Measurements from ENCODE around the gene RCN2. TPM values are rescaled to one million over a fixed set of nuclear protein-coding genes. Genes with fewer than 3 reads are reported as not detected.

Gene RCN2
- total RNA-seq, 1 donor from 2014 or later, result 35.1 TPM

- Mint-ChIP-seq H3K9me3 (no peaks in the 10 kb centered on the region), H3K4me3 (peak overlapping the region; percentile 80), H3K4me1 (peaks cover 54% of the 10 kb centered on the region)
Observed at GRCh38 chr15:76987276-76987675, 55.7 kb downstream of the RCN2 start.

GRCh38 chr15:76987896-76988860, 56.6 kb downstream of the RCN2 start:
- Mint-ChIP-seq H3K4me1 (peaks cover 54% of the 10 kb centered on the region), H3K4me3 (peak overlapping the region; percentile 80), H3K36me3 (ENCODE audit: low read depth) (peaks cover under 1% of the 10 kb centered on the region), H3K9me3 (no peaks in the 10 kb centered on the region), H3K27me3 (no peaks in the 10 kb centered on the region), H3K27ac (peak overlapping the region; percentile 100)
- DNase-seq, result peak; percentile 90
- intact Hi-C loops (cut with micrococcal nuclease), result loop anchor here (1.0 to 5.0 kb wide), 7 partner anchors 9 to 199 kb away; no protein-coding TSS in a partner anchor

More at GRCh38 chr15:76987276-76987675, 55.7 kb downstream of the RCN2 start:
- Mint-ChIP-seq H3K27me3 (no peaks in the 10 kb centered on the region), H3K27ac (peak overlapping the region; percentile 100), H3K36me3 (ENCODE audit: low read depth) (no peaks in the 10 kb centered on the region)
- DNase-seq, result no peak
- intact Hi-C loops (cut with micrococcal nuclease), result loop anchor here (5.0 kb wide), 2 partner anchors 85 to 200 kb away; no protein-coding TSS in a partner anchor

- Mint-ChIP-seq H3K4me3 (peak overlapping the region; percentile 80), H3K27me3 (no peaks in the 10 kb centered on the region), H3K36me3 (ENCODE audit: low read depth) (peaks cover 2% of the 10 kb centered on the region), H3K27ac (peak overlapping the region; percentile 100), H3K9me3 (no peaks in the 10 kb centered on the region), H3K4me1 (peaks cover 58% of the 10 kb centered on the region)
- intact Hi-C loops (cut with micrococcal nuclease), result loop anchor here (1.0 to 5.0 kb wide), 7 partner anchors 8 to 198 kb away; no protein-coding TSS in a partner anchor
- no peak for DNase-seq
Observed at GRCh38 chr15:76988867-76989780, 57.6 kb downstream of the RCN2 start.

- H3K4me3 Mint-ChIP-seq, result no peak overlapping the region
- no peak overlapping the region for H3K27ac Mint-ChIP-seq
- no peaks in the 10 kb centered on the region for H3K9me3 Mint-ChIP-seq
- H3K36me3 Mint-ChIP-seq (ENCODE audit: low read depth), result peaks cover 9% of the 10 kb centered on the region
- intact Hi-C loops (cut with micrococcal nuclease), result no loop called here
- H3K4me1 Mint-ChIP-seq, result peaks cover 62% of the 10 kb centered on the region
- H3K27me3 Mint-ChIP-seq, result no peaks in the 10 kb centered on the region
- DNase-seq, result no peak
Observed at GRCh38 chr15:76991048-76991447, 59.5 kb downstream of the RCN2 start.

- peaks cover 12% of the 10 kb centered on the region for H3K36me3 Mint-ChIP-seq (ENCODE audit: low read depth)
- peaks cover 56% of the 10 kb centered on the region for H3K4me1 Mint-ChIP-seq
- H3K27ac Mint-ChIP-seq, result peak overlapping the region; percentile 96
- intact Hi-C loops (cut with micrococcal nuclease), result no loop called here
- H3K4me3 Mint-ChIP-seq, result no peak overlapping the region
- no peak for DNase-seq
- no peaks in the 10 kb centered on the region for H3K27me3 Mint-ChIP-seq
- H3K9me3 Mint-ChIP-seq, result no peaks in the 10 kb centered on the region
Observed at GRCh38 chr15:76991741-76992645, 60.4 kb downstream of the RCN2 start.

- intact Hi-C loops (cut with micrococcal nuclease), result no loop called here
- no peak for DNase-seq
- Mint-ChIP-seq H3K4me3 (peak overlapping the region; percentile 98), H3K4me1 (peaks cover 58% of the 10 kb centered on the region), H3K27me3 (no peaks in the 10 kb centered on the region), H3K9me3 (no peaks in the 10 kb centered on the region), H3K27ac (peak overlapping the region; percentile 96), H3K36me3 (ENCODE audit: low read depth) (peaks cover 19% of the 10 kb centered on the region)
Observed at GRCh38 chr15:76993114-76993725, 61.7 kb downstream of the RCN2 start.

- DNase-seq, result peak; percentile 85
- intact Hi-C loops (cut with micrococcal nuclease), result no loop called here
- Mint-ChIP-seq H3K27ac (peak overlapping the region; percentile 96), H3K27me3 (no peaks in the 10 kb centered on the region), H3K9me3 (no peaks in the 10 kb centered on the region), H3K36me3 (ENCODE audit: low read depth) (peaks cover 23% of the 10 kb centered on the region), H3K4me3 (peak overlapping the region; percentile 98), H3K4me1 (peaks cover 58% of the 10 kb centered on the region)
Observed at GRCh38 chr15:76994001-76994400, 62.5 kb downstream of the RCN2 start.

GRCh38 chr15:76994496-76994895, 62.9 kb downstream of the RCN2 start:
- intact Hi-C loops (cut with micrococcal nuclease), result no loop called here
- H3K4me1 Mint-ChIP-seq, result peaks cover 60% of the 10 kb centered on the region
- peaks cover 28% of the 10 kb centered on the region for H3K36me3 Mint-ChIP-seq (ENCODE audit: low read depth)
- no peaks in the 10 kb centered on the region for H3K9me3 Mint-ChIP-seq
- no peak for DNase-seq
- H3K4me3 Mint-ChIP-seq, result peak overlapping the region; percentile 98
- H3K27ac Mint-ChIP-seq, result peak overlapping the region; percentile 96
- no peaks in the 10 kb centered on the region for H3K27me3 Mint-ChIP-seq

GRCh38 chr15:76994971-76995945, 63.7 kb downstream of the RCN2 start, which contains the start of gene PSTPIP1:
TSS of gene PSTPIP1 (plus strand) at chr15:76995126. CDS start at chr15:76995574, 448 bp downstream.
- H3K4me3 Mint-ChIP-seq, result peak within 1 kb of the TSS; percentile 98
- H3K9me3 Mint-ChIP-seq, result no peaks in the 10 kb centered on the region
- intact Hi-C loops (cut with micrococcal nuclease), result loop anchor here (1.0 to 5.0 kb wide), 2 partner anchors 8 to 63 kb away; partner anchors contain the start of gene RCN2
- peaks cover 30% of the 10 kb centered on the region for H3K36me3 Mint-ChIP-seq (ENCODE audit: low read depth)
- peak within 1 kb of the TSS; percentile 96 for H3K27ac Mint-ChIP-seq
- peaks cover 62% of the 10 kb centered on the region for H3K4me1 Mint-ChIP-seq
- no peaks in the 10 kb centered on the region for H3K27me3 Mint-ChIP-seq
- DNase-seq, result peak; percentile 90

- H3K27ac Mint-ChIP-seq, result peak overlapping the region; percentile 96
- intact Hi-C loops (cut with micrococcal nuclease), result loop anchor here (5.0 kb wide), 1 partner anchor 64 kb away; the partner anchor contains the start of gene RCN2
- no peaks in the 10 kb centered on the region for H3K27me3 Mint-ChIP-seq
- no peaks in the 10 kb centered on the region for H3K9me3 Mint-ChIP-seq
- peaks cover 64% of the 10 kb centered on the region for H3K4me1 Mint-ChIP-seq
- peaks cover 35% of the 10 kb centered on the region for H3K36me3 Mint-ChIP-seq (ENCODE audit: low read depth)
- DNase-seq, result no peak
- H3K4me3 Mint-ChIP-seq, result peak overlapping the region; percentile 98
Observed at GRCh38 chr15:76996076-76996525, 64.6 kb downstream of the RCN2 start.

Measured in activated CD4-positive, alpha-beta T cell treated with anti-CD3 and anti-CD28 coated beads, Interleukin-2, amount 10 ng/mL, durations not matched to agents 24 days and 14 days (primary cell).